ENCODE results near the gene BAG3.
"Not testable (repeated sequence)": the region's sequence is repeated elsewhere in the genome, so short reads cannot be mapped to it uniquely, and the experiment has no call there.

Gene BAG3

GRCh38 chr10:119619811-119620210 lies 31.4 kb upstream of the BAG3 start:
- H3K27ac ChIP-seq (ENCODE audit: extremely low read depth, low read depth, low read length); H3K9me3 ChIP-seq (ENCODE audit: control insufficient read depth, insufficient read depth, low read depth, low read length); H3K4me1 ChIP-seq (ENCODE audit: control insufficient read depth, insufficient read depth, low read length); H3K4me3 ChIP-seq (ENCODE audit: low read depth, low read length); H3K36me3 ChIP-seq (ENCODE audit: control insufficient read depth in 2 of 2, insufficient read depth in 1 of 2, low read length in 2 of 2): not testable (repeated sequence)
- peak; percentile 92 for TF ChIP-seq ZNF335 (tag by site-specific recombination; conservative IDR thresholded peaks at IDR 0.05)
- POLR2A ChIA-PET: interaction anchor here (1.2 kb wide), 1 partner anchor 23 kb away, joined by 4 read pairs; the partner anchor contains the start of gene TIAL1
- CTCF ChIA-PET: interaction anchor here (0.7 kb wide), 1 partner anchor 18 kb away, joined by 3 read pairs; no protein-coding TSS in a partner anchor

- no peaks in the 10 kb centered on the region for H3K9me3 ChIP-seq (ENCODE audit: control insufficient read depth, insufficient read depth, low read depth, low read length)
- no peak overlapping the region for H3K4me3 ChIP-seq (ENCODE audit: low read depth, low read length)
- POLR2A ChIA-PET: interaction anchor here (1.2 kb wide), 1 partner anchor 23 kb away, joined by 4 read pairs; the partner anchor contains the start of gene TIAL1
- no peaks in the 10 kb centered on the region for H3K36me3 ChIP-seq (ENCODE audit: control insufficient read depth in 2 of 2, insufficient read depth in 1 of 2, low read length in 2 of 2)
- H3K27ac ChIP-seq (ENCODE audit: extremely low read depth, low read depth, low read length): no peak overlapping the region
- TF ChIP-seq ZEB2 (tag by site-specific recombination; IDR thresholded peaks at IDR 0.05) (no peak), ZNF184 (tag by site-specific recombination; IDR thresholded peaks at IDR 0.05) (0 out of 2 replicates have a peak, but pooled peaks have one; percentile 35), ZNF140 (tag by site-specific recombination; IDR thresholded peaks at IDR 0.05) (no peak), PRDM10 (tag by site-specific recombination; IDR thresholded peaks at IDR 0.05) (0 out of 2 replicates have a peak, but pooled peaks have one; percentile 33), ZNF561 (tag by site-specific recombination; IDR thresholded peaks at IDR 0.05; ENCODE audit: borderline replicate concordance) (no peak), ZSCAN18 (tag by site-specific recombination; IDR thresholded peaks at IDR 0.05) (no peak), BCL11A (tag by site-specific recombination; IDR thresholded peaks at IDR 0.05; ENCODE audit: low read depth) (no peak), SP7 (tag by site-specific recombination; IDR thresholded peaks at IDR 0.05) (peak; percentile 50), ZIC2 (tag by site-specific recombination; IDR thresholded peaks at IDR 0.05) (0 out of 2 replicates have a peak, but pooled peaks have one; percentile 10)
- CTCF ChIA-PET: interaction anchor here (0.6 to 0.7 kb wide), 2 partner anchors 18 to 195 kb away, joined by 3 to 4 read pairs; no protein-coding TSS in a partner anchor
- H3K4me1 ChIP-seq (ENCODE audit: control insufficient read depth, insufficient read depth, low read length): no peaks in the 10 kb centered on the region
Measured at GRCh38 chr10:119620241-119621077, 30.7 kb upstream of the BAG3 start.

GRCh38 chr10:119621078-119621384 lies 30.1 kb upstream of the BAG3 start:
- Histone ChIP-seq H3K4me3 (ENCODE audit: low read depth, low read length) (no peak overlapping the region), H3K4me1 (ENCODE audit: control insufficient read depth, insufficient read depth, low read length) (no peaks in the 10 kb centered on the region), H3K27ac (ENCODE audit: extremely low read depth, low read depth, low read length) (no peak overlapping the region), H3K36me3 (ENCODE audit: control insufficient read depth in 2 of 2, insufficient read depth in 1 of 2, low read length in 2 of 2) (no peaks in the 10 kb centered on the region), H3K9me3 (ENCODE audit: control insufficient read depth, insufficient read depth, low read depth, low read length) (no peaks in the 10 kb centered on the region)
- ChIA-PET POLR2A (no interaction called here), CTCF (interaction anchor here (0.6 kb wide), 1 partner anchor 195 kb away, joined by 4 read pairs; no protein-coding TSS in a partner anchor)
- TF ChIP-seq ZBTB1 (tag by site-specific recombination; IDR thresholded peaks at IDR 0.05) (no peak), ZBTB17 (tag by site-specific recombination; IDR thresholded peaks at IDR 0.05) (no peak), MEIS1 (CRISPR knock-in tag; IDR thresholded peaks at IDR 0.05; ENCODE audit: borderline replicate concordance) (no peak), ZIC2 (tag by site-specific recombination; IDR thresholded peaks at IDR 0.05) (no peak), KLF17 (tag by site-specific recombination; IDR thresholded peaks at IDR 0.05) (no peak), ZFP69B (tag by site-specific recombination; IDR thresholded peaks at IDR 0.05) (no peak), EGR2 (tag by site-specific recombination; IDR thresholded peaks at IDR 0.05; ENCODE audit: low read depth) (no peak), ZNF548 (tag by site-specific recombination; IDR thresholded peaks at IDR 0.05) (no peak), ZNF18 (tag by site-specific recombination; IDR thresholded peaks at IDR 0.05) (no peak), ZNF341 (tag by site-specific recombination; IDR thresholded peaks at IDR 0.05; ENCODE audit: low read depth) (no peak), ZNF571 (tag by site-specific recombination; IDR thresholded peaks at IDR 0.05) (no peak), ZEB2 (tag by site-specific recombination; IDR thresholded peaks at IDR 0.05) (no peak)

Data from HEK293 (cell line).